SK-N-SH (cell line): ENCODE results near the gene GAMT. TPM values are rescaled to one million over a fixed set of nuclear protein-coding genes. Genes with fewer than 3 reads are reported as not detected.

Source experiments
- CTCF ChIA-PET: fragments of 300-600, 350-600 bp; formaldehyde crosslinking; extraction: SDS; loops from one replicate; lab custom pipeline; 2021; lab: Yijun Ruan, JAX
- POLR2A ChIA-PET: fragments of 350-600 bp; sonication (Branson Sonifier 250); formaldehyde crosslinking; extraction: SDS; loops from one replicate; lab custom pipeline; 2020; ENCODE audit warnings: antibody characterized with exemption, inconsistent platforms; lab: Yijun Ruan, JAX
- DNase-seq: peaks from one replicate; pipeline ENCODE4 v3.0.0; 2012
- H2AFZ ChIP-seq: fragments of 200-600 bp; sonication (generic); 2 replicates; pipeline ENCODE4 v1.8.1; 2016; ENCODE audit warnings: antibody characterized with exemption, mild to moderate bottlenecking, low read depth
- H3F3A ChIP-seq: fragments of 200-600 bp; sonication (generic); replicated peaks from 2 replicates; pipeline ENCODE3; 2016; ENCODE audit warnings: antibody characterized with exemption, mild to moderate bottlenecking; ENCODE audit not compliant: insufficient read depth
- H3K27ac ChIP-seq, 2 experiments: fragments of 200-500 bp in 1 of 2; fragments of 200-600 bp in 1 of 2; sonication (Bioruptor generic) in 1 of 2; sonication (generic), shearing (Covaris generic) in 1 of 2; 2 replicates each; pipeline versions ENCODE4 v1.5.1 to v1.6.1; 2014 to 2016; ENCODE audit warnings: low read depth in 2 of 2, inconsistent platforms in 1 of 2, low read length in 1 of 2, mild to moderate bottlenecking in 1 of 2, mixed read lengths in 1 of 2
- H3K27me3 ChIP-seq: fragments of 200-600 bp; sonication (generic), shearing (Covaris generic); 2 replicates; pipeline ENCODE4 v1.6.1; 2016; ENCODE audit warnings: mixed run types; ENCODE audit not compliant: insufficient read depth
- H3K36me3 ChIP-seq, 2 experiments: fragments of 200-500 bp in 1 of 2; fragments of 200-600 bp in 1 of 2; sonication (Bioruptor generic) in 1 of 2; sonication (generic) in 1 of 2; replicated peaks in 1 of 2; 2 replicates each; pipeline versions ENCODE3 to v1.5.1; 2014 to 2016; ENCODE audit warnings: low read length in 1 of 2, mild to moderate bottlenecking in 1 of 2; ENCODE audit not compliant: insufficient read depth in 2 of 2, control insufficient read depth in 1 of 2
- H3K4me1 ChIP-seq, 2 experiments: fragments of 200-500 bp in 1 of 2; fragments of 200-600 bp in 1 of 2; sonication (Bioruptor generic) in 1 of 2; sonication (generic), shearing (Covaris generic) in 1 of 2; 2 replicates each; pipeline versions ENCODE4 v1.5.1 to v1.6.1; 2014 to 2016; ENCODE audit warnings: low read depth in 1 of 2, low read length in 1 of 2, mixed run types in 1 of 2; ENCODE audit not compliant: insufficient read depth in 2 of 2, control insufficient read depth in 1 of 2
- H3K4me2 ChIP-seq: fragments of 200-600 bp; sonication (generic), shearing (Covaris generic); 2 replicates; pipeline ENCODE4 v1.6.1; 2017; ENCODE audit warnings: mixed run types
- H3K4me3 ChIP-seq, 2 experiments: fragments of 200-500 bp in 1 of 2; fragments of 200-600 bp in 1 of 2; sonication (Bioruptor generic) in 1 of 2; sonication (generic), shearing (Covaris generic) in 1 of 2; 2 replicates each; pipeline versions ENCODE4 v1.5.1 to v1.8.1; 2014 to 2016; ENCODE audit warnings: low read depth in 2 of 2, inconsistent platforms in 1 of 2, low read length in 1 of 2, mild to moderate bottlenecking in 1 of 2, mixed read lengths in 1 of 2, moderate library complexity in 1 of 2
- H3K79me2 ChIP-seq: fragments of 200-600 bp; sonication (generic); 2 replicates; pipeline ENCODE4 v1.8.1; 2017; ENCODE audit warnings: mild to moderate bottlenecking; ENCODE audit not compliant: insufficient read depth
- H3K9ac ChIP-seq: fragments of 200-600 bp; sonication (generic); 2 replicates; pipeline ENCODE4 v1.6.1; 2017; ENCODE audit warnings: mixed run types
- H3K9me2 ChIP-seq: fragments of 200-600 bp; sonication (generic); 2 replicates; pipeline ENCODE4 v1.6.1; 2017; ENCODE audit warnings: mixed run types
- H3K9me3 ChIP-seq: fragments of 200-600 bp; sonication (generic); 2 replicates; pipeline ENCODE4 v1.6.1; 2017; ENCODE audit warnings: mixed run types, mild to moderate bottlenecking, moderate library complexity
- H4K20me1 ChIP-seq: fragments of 200-600 bp; sonication (generic); 2 replicates; pipeline ENCODE4 v1.6.1; 2017; ENCODE audit warnings: mild to moderate bottlenecking, mixed run types; ENCODE audit not compliant: insufficient read depth
- CHD2 ChIP-seq: fragments of 150-350 bp; IDR thresholded peaks from 2 replicates; pipeline ENCODE4 v1.6.1; 2018; ENCODE audit warnings: low read length; ENCODE audit not compliant: partially characterized antibody
- EP300 ChIP-seq, 2 experiments: IDR thresholded peaks; 2 replicates each; pipeline versions ENCODE4 v1.4.0 to v1.6.1; 2012; ENCODE audit warnings: borderline replicate concordance in 1 of 2, low read depth in 1 of 2, low read length in 1 of 2
- EZH2phosphoT487 ChIP-seq: fragments of 200-600 bp; sonication (generic); IDR thresholded peaks from 2 replicates; pipeline ENCODE4 v1.6.1; 2017; ENCODE audit warnings: low read depth, mixed run types, mild to moderate bottlenecking, antibody characterized with exemption, moderate library complexity, borderline replicate concordance
- FOXJ3 ChIP-seq: sonication (generic); formaldehyde crosslinking; IDR thresholded peaks from 2 replicates; pipeline ENCODE4 v1.5.1; 2020; ENCODE audit warnings: mild to moderate bottlenecking, missing genetic modification reagents
- FOXM1 ChIP-seq: IDR thresholded peaks from 2 replicates; pipeline ENCODE4 v1.4.0; 2012; ENCODE audit warnings: low read depth, mild to moderate bottlenecking
- GABPA ChIP-seq: IDR thresholded peaks from 2 replicates; pipeline ENCODE4 v1.4.0; 2012; ENCODE audit warnings: low read depth, mild to moderate bottlenecking
- GATA2 ChIP-seq: sonication (generic); formaldehyde crosslinking; IDR thresholded peaks from 2 replicates; pipeline ENCODE4 v1.5.0; 2020; ENCODE audit warnings: mild to moderate bottlenecking, missing genetic modification reagents
- NFIC ChIP-seq: IDR thresholded peaks from 2 replicates; pipeline ENCODE4 v1.4.0; 2012; ENCODE audit warnings: borderline replicate concordance
- RAD21 ChIP-seq: IDR thresholded peaks from 2 replicates; pipeline ENCODE4 v1.6.1; 2012; ENCODE audit warnings: mild to moderate bottlenecking, low read length
- RCOR1 ChIP-seq: fragments of 150-350 bp; IDR thresholded peaks from 2 replicates; pipeline ENCODE4 v1.6.1; 2017; ENCODE audit warnings: antibody characterized with exemption, low read length
- RFX5 ChIP-seq: IDR thresholded peaks from 2 replicates; pipeline ENCODE4 v1.6.1; 2012; ENCODE audit warnings: mild to moderate bottlenecking, improper control_type of control experiment, low read length
- RXRA ChIP-seq: IDR thresholded peaks from 2 replicates; pipeline ENCODE4 v1.4.0; 2012; ENCODE audit warnings: low read depth, mild to moderate bottlenecking, borderline replicate concordance
- SIN3A ChIP-seq: IDR thresholded peaks from 2 replicates; pipeline ENCODE4 v1.6.1; 2012; ENCODE audit warnings: low read depth, mild to moderate bottlenecking, low read length, moderate library complexity, borderline replicate concordance
- SMC3 ChIP-seq: IDR thresholded peaks from 2 replicates; pipeline ENCODE4 v1.6.1; 2012; ENCODE audit warnings: low read depth, low read length, improper control_type of control experiment
- WGBS: methylation state at CpG from one replicate; pipeline ENCODE4 v1.1.6; 2017; ENCODE audit warnings: low lambda C conversion rate; 5-methylcytosine and 5-hydroxymethylcytosine counted together
- polyA plus RNA-seq, 3 experiments: library from polyadenylated mRNA; depleted of rRNA; stranded (reverse); fragments of >200 nt; gene quantifications; 2 replicates each; pipeline ENCODE4 v1.2.3, GENCODE V29; 2012
- TF ChIP-seq, protein P1 (sequence below): fragments of 150-350 bp; IDR thresholded peaks from 2 replicates; pipeline ENCODE4 v1.6.1; 2016; ENCODE audit warnings: mild to moderate bottlenecking, low read depth, low read length
- TF ChIP-seq, protein P2 (sequence below): IDR thresholded peaks from 2 replicates; pipeline ENCODE4 v1.4.0; 2012; ENCODE audit warnings: low read depth, borderline replicate concordance
- TF ChIP-seq, protein P3 (sequence below): fragments of 150-350 bp; IDR thresholded peaks from 2 replicates; pipeline ENCODE4 v1.6.1; 2017; ENCODE audit warnings: antibody characterized with exemption, low read length, low read depth, borderline replicate concordance
- TF ChIP-seq, protein P4 (sequence below): IDR thresholded peaks from 2 replicates; pipeline ENCODE4 v1.6.1; 2012; ENCODE audit warnings: mild to moderate bottlenecking, low read depth, low read length, moderate library complexity
- TF ChIP-seq, protein P5 (sequence below): IDR thresholded peaks from 2 replicates; pipeline ENCODE4; 2012
- TF ChIP-seq, protein P6 (sequence below): IDR thresholded peaks from 2 replicates; pipeline ENCODE4 v1.4.0; 2012; ENCODE audit warnings: low read depth, borderline replicate concordance

GAMT gene
- polyA plus RNA-seq, 1 of the 3 experiments (the other 2 are of a cell fraction): 85.3 TPM

DNA sequence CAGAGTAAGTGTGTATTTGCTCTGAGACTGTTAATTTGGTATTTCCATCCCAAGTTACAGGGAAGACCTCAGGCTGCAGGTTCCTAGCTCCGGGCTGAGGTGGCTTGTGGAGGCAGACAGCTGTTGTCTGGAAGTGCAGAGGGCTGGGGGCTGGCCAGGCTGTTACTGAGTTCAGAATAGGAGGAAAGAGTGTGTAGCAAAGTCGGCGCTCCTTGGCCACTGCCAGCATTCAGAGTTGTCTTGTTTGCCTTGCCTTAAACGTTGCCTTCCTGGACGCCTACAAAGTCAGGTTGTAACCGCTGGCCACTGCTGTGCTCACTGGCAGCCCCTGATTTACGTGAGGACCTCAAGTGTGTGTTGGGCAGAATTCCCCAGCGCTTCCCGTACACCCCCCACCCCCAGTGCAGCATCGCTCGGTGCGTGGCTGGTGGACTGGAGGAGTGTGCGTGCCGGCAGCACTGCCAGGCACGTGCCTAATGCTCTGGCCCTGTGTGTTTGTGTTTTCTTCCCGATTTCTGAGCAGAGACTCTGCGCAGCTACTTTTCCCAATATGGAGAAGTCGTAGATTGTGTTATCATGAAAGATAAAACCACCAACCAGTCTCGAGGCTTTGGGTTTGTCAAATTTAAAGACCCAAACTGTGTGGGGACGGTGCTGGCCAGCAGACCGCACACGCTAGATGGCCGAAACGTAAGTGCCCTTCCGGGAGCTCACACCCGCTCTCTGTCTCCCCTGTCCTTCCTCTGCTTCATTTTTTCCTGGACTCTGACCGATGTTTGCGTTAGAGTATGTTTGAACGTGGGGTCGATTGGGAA is 16.5 kb upstream of the GAMT start:
- no peak for DNase-seq
- Histone ChIP-seq H3K79me2 (peaks cover 82% of the 10 kb centered on the region), H3K27ac (no peak overlapping the region), H3K36me3 (peaks cover 0 to 65% of the 10 kb centered on the region in 2 experiments), H3K4me2 (no peak overlapping the region), H3K9me2 (no peaks in the 10 kb centered on the region), H3K27me3 (no peaks in the 10 kb centered on the region), H3F3A (no peaks in the 10 kb centered on the region), H3K4me3 (no peak overlapping the region), H4K20me1 (peaks cover 70% of the 10 kb centered on the region), H3K4me1 (peaks cover 0 to 8% of the 10 kb centered on the region in 2 experiments; a peak in 2 of 4 replicates), H3K9me3 (no peaks in the 10 kb centered on the region)
- POLR2A ChIA-PET: no interaction called here
- WGBS: 95% methylated on average over 22 of the region's 30 CpGs
- CTCF ChIA-PET: interaction anchor here (0.6 to 1.7 kb wide), 2 partner anchors 8 to 9 kb away, joined by 3 to 4 read pairs; no protein-coding TSS in a partner anchor
- TF ChIP-seq GATA2 (CRISPR knock-in tag) (no peak), SMC3 (no peak), NFIC (no peak), GABPA (no peak), RAD21 (no peak), EZH2phosphoT487 (no peak), RXRA (no peak), RFX5 (no peak), FOXJ3 (CRISPR knock-in tag) (no peak), CHD2 (no peak), EP300 (IDR thresholded peaks at IDR 0.05; ENCODE audit: borderline replicate concordance in 1 of 2, low read depth in 1 of 2, low read length in 1 of 2) (no peak), RCOR1 (no peak), SIN3A (no peak), FOXM1 (no peak)
- TF ChIP-seq, protein P1, sequence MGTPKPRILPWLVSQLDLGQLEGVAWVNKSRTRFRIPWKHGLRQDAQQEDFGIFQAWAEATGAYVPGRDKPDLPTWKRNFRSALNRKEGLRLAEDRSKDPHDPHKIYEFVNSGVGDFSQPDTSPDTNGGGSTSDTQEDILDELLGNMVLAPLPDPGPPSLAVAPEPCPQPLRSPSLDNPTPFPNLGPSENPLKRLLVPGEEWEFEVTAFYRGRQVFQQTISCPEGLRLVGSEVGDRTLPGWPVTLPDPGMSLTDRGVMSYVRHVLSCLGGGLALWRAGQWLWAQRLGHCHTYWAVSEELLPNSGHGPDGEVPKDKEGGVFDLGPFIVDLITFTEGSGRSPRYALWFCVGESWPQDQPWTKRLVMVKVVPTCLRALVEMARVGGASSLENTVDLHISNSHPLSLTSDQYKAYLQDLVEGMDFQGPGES: no peak
- TF ChIP-seq, protein P2, sequence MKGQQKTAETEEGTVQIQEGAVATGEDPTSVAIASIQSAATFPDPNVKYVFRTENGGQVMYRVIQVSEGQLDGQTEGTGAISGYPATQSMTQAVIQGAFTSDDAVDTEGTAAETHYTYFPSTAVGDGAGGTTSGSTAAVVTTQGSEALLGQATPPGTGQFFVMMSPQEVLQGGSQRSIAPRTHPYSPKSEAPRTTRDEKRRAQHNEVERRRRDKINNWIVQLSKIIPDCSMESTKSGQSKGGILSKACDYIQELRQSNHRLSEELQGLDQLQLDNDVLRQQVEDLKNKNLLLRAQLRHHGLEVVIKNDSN: no peak
- TF ChIP-seq, protein P3, sequence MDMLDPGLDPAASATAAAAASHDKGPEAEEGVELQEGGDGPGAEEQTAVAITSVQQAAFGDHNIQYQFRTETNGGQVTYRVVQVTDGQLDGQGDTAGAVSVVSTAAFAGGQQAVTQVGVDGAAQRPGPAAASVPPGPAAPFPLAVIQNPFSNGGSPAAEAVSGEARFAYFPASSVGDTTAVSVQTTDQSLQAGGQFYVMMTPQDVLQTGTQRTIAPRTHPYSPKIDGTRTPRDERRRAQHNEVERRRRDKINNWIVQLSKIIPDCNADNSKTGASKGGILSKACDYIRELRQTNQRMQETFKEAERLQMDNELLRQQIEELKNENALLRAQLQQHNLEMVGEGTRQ: no peak
- TF ChIP-seq, protein P4, sequence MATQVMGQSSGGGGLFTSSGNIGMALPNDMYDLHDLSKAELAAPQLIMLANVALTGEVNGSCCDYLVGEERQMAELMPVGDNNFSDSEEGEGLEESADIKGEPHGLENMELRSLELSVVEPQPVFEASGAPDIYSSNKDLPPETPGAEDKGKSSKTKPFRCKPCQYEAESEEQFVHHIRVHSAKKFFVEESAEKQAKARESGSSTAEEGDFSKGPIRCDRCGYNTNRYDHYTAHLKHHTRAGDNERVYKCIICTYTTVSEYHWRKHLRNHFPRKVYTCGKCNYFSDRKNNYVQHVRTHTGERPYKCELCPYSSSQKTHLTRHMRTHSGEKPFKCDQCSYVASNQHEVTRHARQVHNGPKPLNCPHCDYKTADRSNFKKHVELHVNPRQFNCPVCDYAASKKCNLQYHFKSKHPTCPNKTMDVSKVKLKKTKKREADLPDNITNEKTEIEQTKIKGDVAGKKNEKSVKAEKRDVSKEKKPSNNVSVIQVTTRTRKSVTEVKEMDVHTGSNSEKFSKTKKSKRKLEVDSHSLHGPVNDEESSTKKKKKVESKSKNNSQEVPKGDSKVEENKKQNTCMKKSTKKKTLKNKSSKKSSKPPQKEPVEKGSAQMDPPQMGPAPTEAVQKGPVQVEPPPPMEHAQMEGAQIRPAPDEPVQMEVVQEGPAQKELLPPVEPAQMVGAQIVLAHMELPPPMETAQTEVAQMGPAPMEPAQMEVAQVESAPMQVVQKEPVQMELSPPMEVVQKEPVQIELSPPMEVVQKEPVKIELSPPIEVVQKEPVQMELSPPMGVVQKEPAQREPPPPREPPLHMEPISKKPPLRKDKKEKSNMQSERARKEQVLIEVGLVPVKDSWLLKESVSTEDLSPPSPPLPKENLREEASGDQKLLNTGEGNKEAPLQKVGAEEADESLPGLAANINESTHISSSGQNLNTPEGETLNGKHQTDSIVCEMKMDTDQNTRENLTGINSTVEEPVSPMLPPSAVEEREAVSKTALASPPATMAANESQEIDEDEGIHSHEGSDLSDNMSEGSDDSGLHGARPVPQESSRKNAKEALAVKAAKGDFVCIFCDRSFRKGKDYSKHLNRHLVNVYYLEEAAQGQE: no peak
- TF ChIP-seq, protein P5, sequence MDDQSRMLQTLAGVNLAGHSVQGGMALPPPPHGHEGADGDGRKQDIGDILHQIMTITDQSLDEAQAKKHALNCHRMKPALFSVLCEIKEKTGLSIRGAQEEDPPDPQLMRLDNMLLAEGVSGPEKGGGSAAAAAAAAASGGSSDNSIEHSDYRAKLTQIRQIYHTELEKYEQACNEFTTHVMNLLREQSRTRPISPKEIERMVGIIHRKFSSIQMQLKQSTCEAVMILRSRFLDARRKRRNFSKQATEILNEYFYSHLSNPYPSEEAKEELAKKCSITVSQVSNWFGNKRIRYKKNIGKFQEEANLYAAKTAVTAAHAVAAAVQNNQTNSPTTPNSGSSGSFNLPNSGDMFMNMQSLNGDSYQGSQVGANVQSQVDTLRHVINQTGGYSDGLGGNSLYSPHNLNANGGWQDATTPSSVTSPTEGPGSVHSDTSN: no peak
- TF ChIP-seq, protein P6, sequence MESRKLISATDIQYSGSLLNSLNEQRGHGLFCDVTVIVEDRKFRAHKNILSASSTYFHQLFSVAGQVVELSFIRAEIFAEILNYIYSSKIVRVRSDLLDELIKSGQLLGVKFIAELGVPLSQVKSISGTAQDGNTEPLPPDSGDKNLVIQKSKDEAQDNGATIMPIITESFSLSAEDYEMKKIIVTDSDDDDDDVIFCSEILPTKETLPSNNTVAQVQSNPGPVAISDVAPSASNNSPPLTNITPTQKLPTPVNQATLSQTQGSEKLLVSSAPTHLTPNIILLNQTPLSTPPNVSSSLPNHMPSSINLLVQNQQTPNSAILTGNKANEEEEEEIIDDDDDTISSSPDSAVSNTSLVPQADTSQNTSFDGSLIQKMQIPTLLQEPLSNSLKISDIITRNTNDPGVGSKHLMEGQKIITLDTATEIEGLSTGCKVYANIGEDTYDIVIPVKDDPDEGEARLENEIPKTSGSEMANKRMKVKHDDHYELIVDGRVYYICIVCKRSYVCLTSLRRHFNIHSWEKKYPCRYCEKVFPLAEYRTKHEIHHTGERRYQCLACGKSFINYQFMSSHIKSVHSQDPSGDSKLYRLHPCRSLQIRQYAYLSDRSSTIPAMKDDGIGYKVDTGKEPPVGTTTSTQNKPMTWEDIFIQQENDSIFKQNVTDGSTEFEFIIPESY: no peak
- TF ChIP-seq, all 33 proteins: peak for 0
- H2AFZ ChIP-seq: no peak overlapping the region
- no peak overlapping the region for H3K9ac ChIP-seq
